Bronchial smooth muscle cell (primary cell): ENCODE data around the gene SMIM38. TPM values are rescaled to one million over a fixed set of nuclear protein-coding genes. Genes with fewer than 3 reads are reported as not detected.

Source experiments
- total RNA-seq: library from RNA; depleted of rRNA; stranded (reverse); fragments of >200 nt; gene quantifications from 2 replicates; pipeline ENCODE4 v1.2.1, GENCODE V29; 2014

Gene SMIM38
- total RNA-seq = 0.32 and 0.60 TPM in 2 replicates

GRCh38 chr11:69155302-69156234 is at the start of gene SMIM38:
Gene SMIM38, plus strand, starts transcription at chr11:69155935. Its CDS starts 1,912 bp downstream, at chr11:69157847.

Other genes with a start within 250 kb of the SMIM38 start
- not detected in 2 replicates for gene MRGPRD, start 174.9 kb upstream of the SMIM38 start, total RNA-seq
- 28.7 and 33.5 TPM in 2 replicates for gene MRGPRF, start 142.7 kb upstream of the SMIM38 start, total RNA-seq
- 11.7 and 12.9 TPM in 2 replicates for gene TPCN2, start 107.0 kb upstream of the SMIM38 start, total RNA-seq
- 1.4 and 4.9 TPM in 2 replicates for gene MYEOV, start 138.2 kb downstream of the SMIM38 start, total RNA-seq